Muscle of arm (tissue), 12 donors: Measurements from ENCODE around the gene HNRNPL. TPM values are rescaled to one million over a fixed set of nuclear protein-coding genes. Genes with fewer than 3 reads are reported as not detected.
A peak's percentile ranks its signal among the peaks of the same experiment; 100 is the strongest.
"Not testable (repeated sequence)": the region's sequence is repeated elsewhere in the genome, so short reads cannot be mapped to it uniquely, and the experiment has no call there.

Experiments
- DNase-seq: peaks from one replicate; pipeline ENCODE4 v3.0.0-alpha.2; 2013
- polyA plus RNA-seq, 12 donors: library from polyadenylated mRNA; unstranded; fragments of 120-200 nt; gene quantifications; one replicate each; pipeline ENCODE4 v1.2.1, GENCODE V29; 2013; ENCODE audit not compliant: insufficient read length in 12 of 12

HNRNPL gene
- polyA plus RNA-seq, 12 donors = 251 to 16,091 (median 284) TPM

GRCh38 chr19:38807374-38808098, 42.2 kb downstream of the HNRNPL start:
- not testable (repeated sequence) for DNase-seq

- DNase-seq = no peak
These were observed 43.4 kb downstream of the HNRNPL start for GRCh38 chr19:38806371-38806770.

GRCh38 chr19:38805180-38805579, 44.6 kb downstream of the HNRNPL start:
- DNase-seq = no peak

GRCh38 chr19:38803543-38803942, 46.2 kb downstream of the HNRNPL start:
- DNase-seq = no peak

GRCh38 chr19:38801359-38802095, 48.3 kb downstream of the HNRNPL start:
- no peak for DNase-seq

- no peak for DNase-seq
These were observed 49.0 kb downstream of the HNRNPL start for GRCh38 chr19:38800577-38801347.

- DNase-seq = no peak
These were observed 50.7 kb downstream of the HNRNPL start for GRCh38 chr19:38799104-38799503.

- not testable (repeated sequence) for DNase-seq
These were observed 52.0 kb downstream of the HNRNPL start for GRCh38 chr19:38797781-38798180.

GRCh38 chr19:38796154-38796553, 53.6 kb downstream of the HNRNPL start:
- no peak for DNase-seq

GRCh38 chr19:38795549-38795948, 54.2 kb downstream of the HNRNPL start:
- no peak for DNase-seq

GRCh38 chr19:38793671-38794070, 56.1 kb downstream of the HNRNPL start:
- DNase-seq = no peak

GRCh38 chr19:38793177-38793576, 56.6 kb downstream of the HNRNPL start:
- no peak for DNase-seq

GRCh38 chr19:38792250-38793111, 57.3 kb downstream of the HNRNPL start:
- DNase-seq = peak; percentile 16

- not testable (repeated sequence) for DNase-seq
These were observed 58.2 kb downstream of the HNRNPL start for GRCh38 chr19:38791451-38792064.

GRCh38 chr19:38790507-38791403, 59.0 kb downstream of the HNRNPL start:
- DNase-seq = not testable (repeated sequence)

GRCh38 chr19:38788478-38789243, 61.1 kb downstream of the HNRNPL start, which contains the start of gene LGALS7B:
TSS of gene LGALS7B (plus strand) at chr19:38789200. CDS start at chr19:38789227, 27 bp downstream.
- DNase-seq = no peak

- no peak for DNase-seq
These were observed 63.1 kb downstream of the HNRNPL start for GRCh38 chr19:38786572-38787265.
